ENCODE measurements around the gene SRCIN1. TPM values are rescaled to one million over a fixed set of nuclear protein-coding genes. Genes with fewer than 3 reads are reported as not detected.

Gene SRCIN1
- total and polyA plus RNA-seq, 7 experiments from 2014 or later = 0.15 to 0.40 (median 0.23) TPM; not detected in 3

DNA sequence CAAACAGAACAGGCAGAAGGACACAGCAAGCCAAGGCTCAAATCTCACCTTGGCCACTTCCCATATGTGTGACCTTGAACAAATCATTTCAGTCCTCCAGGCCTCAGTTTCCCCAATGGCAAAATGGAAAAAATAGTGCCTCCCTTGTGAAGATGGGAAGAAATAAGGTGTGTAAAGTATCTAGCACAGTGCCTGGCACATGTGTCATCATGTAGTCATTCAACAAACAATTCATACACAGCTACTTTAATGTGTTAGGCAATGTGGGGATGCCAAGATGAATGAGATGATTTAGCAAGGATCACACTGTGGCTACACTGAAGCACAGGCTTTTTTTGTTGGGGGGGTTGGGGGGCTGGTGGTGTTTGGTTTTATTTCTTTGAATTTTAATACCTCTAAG, 13.3 kb downstream of the SRCIN1 start:
- H3K4me1 Mint-ChIP-seq = peaks cover 8 to 45% (median 21%) of the 10 kb centered on the region in 7 donors
- no peak overlapping the region for H3K4me3 Mint-ChIP-seq
- H3K36me3 ChIP-seq (ENCODE audit: control insufficient read depth in 2 of 3, insufficient read depth in 3 of 3, low read length in 3 of 3) = no peaks in the 10 kb centered on the region
- intact Hi-C loops (cut with micrococcal nuclease) = no loop called here
- H3K27me3 ChIP-seq (ENCODE audit: control insufficient read depth in 2 of 2, insufficient read depth in 2 of 2, low read length in 2 of 2) = peaks cover 4 to 6% of the 10 kb centered on the region in 2 donors
- H3K27ac Mint-ChIP-seq = no peak overlapping the region
- H3K36me3 Mint-ChIP-seq = no peaks in the 10 kb centered on the region
- ATAC-seq (no peak), DNase-seq (no peak)
- H3K4me3 ChIP-seq (ENCODE audit: low read length) = no peak overlapping the region
- no peaks in the 10 kb centered on the region for H3K9me3 ChIP-seq (ENCODE audit: control insufficient read depth in 2 of 3, low read length in 3 of 3)
- H3K9me3 Mint-ChIP-seq = no peaks in the 10 kb centered on the region
- H3K4me1 ChIP-seq (ENCODE audit: control insufficient read depth in 2 of 2, insufficient read depth in 2 of 2, low read length in 2 of 2) = peaks cover 11 to 29% of the 10 kb centered on the region in 2 donors
- CTCF ChIA-PET = no interaction called here
- POLR2A ChIA-PET = no interaction called here
- peaks cover 84 to 97% (median 91%) of the 10 kb centered on the region in 5 donors for H3K27me3 Mint-ChIP-seq
- no peak overlapping the region for H3K27ac ChIP-seq (ENCODE audit: low read depth, low read length)

DNA sequence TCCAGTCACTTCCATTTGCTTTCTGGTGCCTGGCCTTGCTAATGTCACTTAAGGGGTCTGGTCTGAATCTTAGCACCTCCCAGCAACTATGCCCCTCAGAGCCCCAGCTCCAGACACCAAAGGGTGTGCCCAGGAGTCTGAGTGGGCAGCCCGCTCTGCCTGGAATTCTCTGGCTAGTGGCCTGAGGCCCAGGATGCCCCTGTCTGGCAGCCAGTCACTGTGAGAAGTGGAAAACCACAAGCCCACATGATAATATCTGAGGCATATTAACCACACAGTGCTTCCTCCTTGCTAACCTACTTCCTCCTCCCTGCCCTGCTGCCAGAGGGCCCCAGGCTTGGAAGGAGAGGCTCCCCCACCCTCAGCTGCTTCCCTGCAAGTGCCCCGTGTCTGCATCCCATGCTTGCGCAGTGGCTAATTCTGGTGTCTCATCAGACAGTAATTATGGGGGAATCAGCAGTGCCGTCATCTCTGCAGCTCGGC, 14.0 kb downstream of the SRCIN1 start:
- H3K4me3 ChIP-seq (ENCODE audit: low read length) = no peak overlapping the region
- POLR2A ChIA-PET = no interaction called here

DNA sequence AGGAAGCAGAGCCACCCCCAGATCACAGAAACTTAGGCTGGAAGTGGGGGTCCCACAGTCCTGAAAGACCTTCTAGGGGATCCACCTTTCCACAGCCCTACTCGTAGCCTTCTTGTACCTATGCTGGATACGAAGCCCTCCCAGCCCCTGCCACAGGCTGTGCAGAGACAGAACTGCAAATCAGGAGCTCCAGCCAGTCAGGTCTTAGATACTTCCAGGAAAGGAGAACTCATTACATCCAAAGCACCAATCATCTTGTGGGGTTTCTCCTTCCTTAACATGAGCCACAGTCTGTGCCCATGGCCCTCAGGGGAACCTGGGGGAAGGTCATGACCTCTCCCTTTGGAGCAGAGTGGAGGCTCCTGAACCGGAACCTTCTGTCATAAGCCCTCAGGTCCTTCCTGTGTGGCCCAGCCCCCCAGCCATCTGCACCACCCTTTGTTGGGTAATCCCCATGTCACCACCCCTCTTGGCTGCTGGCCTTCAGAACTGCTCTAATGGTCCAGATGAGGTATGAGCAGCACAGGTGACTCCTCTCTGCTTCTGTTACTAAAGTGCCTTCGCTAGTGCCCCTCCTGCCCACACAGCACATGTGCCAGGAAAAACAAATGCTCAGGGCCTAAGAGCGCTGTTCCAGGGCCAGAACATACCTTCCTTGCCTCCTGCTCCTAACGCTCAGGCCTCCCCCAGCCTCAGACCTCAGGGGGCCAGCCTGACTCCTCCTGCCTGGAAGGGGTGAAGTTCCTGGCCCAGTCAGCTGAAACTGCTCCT, 14.6 kb downstream of the SRCIN1 start:
- H3K4me3 ChIP-seq (ENCODE audit: low read length) = no peak overlapping the region
- intact Hi-C loops (cut with micrococcal nuclease) = no loop called here
- peaks cover 6% of the 10 kb centered on the region in 2 donors for H3K27me3 ChIP-seq (ENCODE audit: control insufficient read depth in 2 of 2, insufficient read depth in 2 of 2, low read length in 2 of 2)
- H3K9me3 Mint-ChIP-seq = no peaks in the 10 kb centered on the region
- no peaks in the 10 kb centered on the region for H3K36me3 ChIP-seq (ENCODE audit: control insufficient read depth in 2 of 3, insufficient read depth in 3 of 3, low read length in 3 of 3)
- peak overlapping the region in 1 of 9 donors; percentile 23 for H3K27ac Mint-ChIP-seq
- H3K4me3 Mint-ChIP-seq = peak overlapping the region in 2 of 10 donors; percentile 45 to 47
- peak; percentile 69 for ATAC-seq
- no peaks in the 10 kb centered on the region for H3K36me3 Mint-ChIP-seq
- H3K27me3 Mint-ChIP-seq = peaks cover 81 to 94% (median 85%) of the 10 kb centered on the region in 5 donors
- H3K4me1 ChIP-seq (ENCODE audit: control insufficient read depth in 2 of 2, insufficient read depth in 2 of 2, low read length in 2 of 2) = peaks cover 11 to 29% of the 10 kb centered on the region in 2 donors
- no peak for DNase-seq
- H3K27ac ChIP-seq (ENCODE audit: low read depth, low read length) = no peak overlapping the region
- H3K4me1 Mint-ChIP-seq = peaks cover 8 to 38% (median 21%) of the 10 kb centered on the region in 7 donors
- no peaks in the 10 kb centered on the region for H3K9me3 ChIP-seq (ENCODE audit: control insufficient read depth in 2 of 3, low read length in 3 of 3)
- POLR2A ChIA-PET = no interaction called here
- CTCF ChIA-PET = interaction anchor here (0.7 kb wide), 1 partner anchor 9 kb away, joined by 4 read pairs; no protein-coding TSS in a partner anchor

More for the DNA sequence above, 14.0 kb downstream of the SRCIN1 start:
- DNase-seq (no peak), ATAC-seq (peak; percentile 79)
- H3K4me3 Mint-ChIP-seq = peak overlapping the region in 2 of 10 donors; percentile 45 to 47
- H3K9me3 ChIP-seq (ENCODE audit: control insufficient read depth in 2 of 3, low read length in 3 of 3) = no peaks in the 10 kb centered on the region
- H3K4me1 Mint-ChIP-seq = peaks cover 8 to 40% (median 21%) of the 10 kb centered on the region in 7 donors
- no peaks in the 10 kb centered on the region for H3K36me3 ChIP-seq (ENCODE audit: control insufficient read depth in 2 of 3, insufficient read depth in 3 of 3, low read length in 3 of 3)
- CTCF ChIA-PET = no interaction called here
- intact Hi-C loops (cut with micrococcal nuclease) = no loop called here
- peaks cover 11 to 29% of the 10 kb centered on the region in 2 donors for H3K4me1 ChIP-seq (ENCODE audit: control insufficient read depth in 2 of 2, insufficient read depth in 2 of 2, low read length in 2 of 2)
- H3K27me3 Mint-ChIP-seq = peaks cover 81 to 94% (median 86%) of the 10 kb centered on the region in 5 donors
- no peaks in the 10 kb centered on the region for H3K9me3 Mint-ChIP-seq
- H3K27me3 ChIP-seq (ENCODE audit: control insufficient read depth in 2 of 2, insufficient read depth in 2 of 2, low read length in 2 of 2) = peaks cover 4 to 6% of the 10 kb centered on the region in 2 donors
- H3K36me3 Mint-ChIP-seq = no peaks in the 10 kb centered on the region
- H3K27ac Mint-ChIP-seq = peak overlapping the region in 1 of 9 donors; percentile 23
- no peak overlapping the region for H3K27ac ChIP-seq (ENCODE audit: low read depth, low read length)

DNA sequence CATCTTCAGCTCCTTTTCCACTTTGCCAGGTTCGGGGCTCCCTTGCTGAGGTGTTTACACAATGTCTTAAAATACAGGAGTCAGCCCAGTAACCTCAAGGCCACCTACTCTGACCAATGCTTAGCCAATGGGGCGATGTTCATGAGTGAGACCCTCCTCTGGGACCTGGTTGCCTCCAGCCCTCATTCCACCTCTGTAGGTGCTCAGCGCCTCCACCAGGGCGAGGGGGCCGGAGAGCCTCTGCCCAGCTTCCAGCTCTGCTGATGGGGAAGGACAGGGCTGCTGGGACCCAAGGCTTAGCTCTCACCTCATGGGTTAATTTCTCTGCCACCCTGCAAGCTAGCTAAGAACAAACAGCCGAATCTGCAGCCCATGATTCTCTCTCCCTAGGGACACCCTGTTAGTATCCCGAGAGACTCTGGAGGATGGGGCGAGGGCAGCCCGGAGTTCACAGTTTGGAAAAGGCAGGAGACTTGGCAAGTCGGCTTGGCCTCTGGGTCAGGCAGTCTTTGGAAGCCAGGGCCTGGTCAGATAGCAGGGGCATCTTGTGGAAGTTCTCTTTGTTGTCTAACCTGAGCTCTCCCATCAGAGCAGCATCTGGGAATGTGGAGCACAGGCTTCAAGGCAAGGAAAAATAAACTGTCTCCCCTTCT, 16.2 kb downstream of the SRCIN1 start:
- H3K36me3 ChIP-seq (ENCODE audit: control insufficient read depth in 2 of 3, insufficient read depth in 3 of 3, low read length in 3 of 3) = no peaks in the 10 kb centered on the region
- H3K4me1 ChIP-seq (ENCODE audit: control insufficient read depth in 2 of 2, insufficient read depth in 2 of 2, low read length in 2 of 2) = peaks cover 11 to 34% of the 10 kb centered on the region in 2 donors
- no peaks in the 10 kb centered on the region for H3K9me3 ChIP-seq (ENCODE audit: control insufficient read depth in 2 of 3, low read length in 3 of 3)
- no peak overlapping the region for H3K4me3 ChIP-seq (ENCODE audit: low read length)
- ATAC-seq (no peak), DNase-seq (no peak)
- H3K27ac Mint-ChIP-seq = no peak overlapping the region
- H3K4me1 Mint-ChIP-seq = peaks cover 8 to 40% (median 23%) of the 10 kb centered on the region in 7 donors
- POLR2A ChIA-PET = no interaction called here
- H3K9me3 Mint-ChIP-seq = no peaks in the 10 kb centered on the region
- H3K27me3 Mint-ChIP-seq = peaks cover 82 to 92% (median 85%) of the 10 kb centered on the region in 5 donors
- CTCF ChIA-PET = interaction anchor here (0.7 to 1.2 kb wide), 2 partner anchors 32 to 187 kb away, joined by 3 read pairs; no protein-coding TSS in a partner anchor
- intact Hi-C loops (cut with micrococcal nuclease) = no loop called here
- H3K4me3 Mint-ChIP-seq = no peak overlapping the region
- peaks cover 6 to 11% of the 10 kb centered on the region in 2 donors for H3K27me3 ChIP-seq (ENCODE audit: control insufficient read depth in 2 of 2, insufficient read depth in 2 of 2, low read length in 2 of 2)
- H3K27ac ChIP-seq (ENCODE audit: low read depth, low read length) = no peak overlapping the region
- no peaks in the 10 kb centered on the region for H3K36me3 Mint-ChIP-seq

DNA sequence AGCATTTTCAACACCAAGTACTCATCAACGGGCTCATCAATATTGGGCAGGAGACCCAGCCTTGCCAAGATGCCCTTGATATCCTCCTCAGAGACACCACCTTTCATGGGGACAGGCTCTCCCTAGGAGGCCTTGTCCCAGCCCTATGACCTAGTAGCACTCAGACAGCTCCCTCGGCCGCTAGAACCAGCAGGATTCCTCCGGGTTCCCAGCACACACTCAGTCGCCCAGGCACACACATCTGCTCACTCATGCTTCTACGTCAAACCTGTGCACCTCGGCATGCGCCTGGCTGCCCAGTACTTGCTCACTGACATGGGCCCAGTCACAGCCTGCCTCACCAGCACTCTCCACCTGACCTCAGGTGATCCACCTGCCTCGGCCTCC, 17.0 kb downstream of the SRCIN1 start:
- Mint-ChIP-seq H3K4me1 (peaks cover 8 to 46% (median 27%) of the 10 kb centered on the region in 7 donors), H3K27me3 (peaks cover 79 to 94% (median 84%) of the 10 kb centered on the region in 5 donors), H3K4me3 (no peak overlapping the region), H3K9me3 (no peaks in the 10 kb centered on the region), H3K27ac (peak overlapping the region in 1 of 9 donors; percentile 25), H3K36me3 (no peaks in the 10 kb centered on the region)
- ChIA-PET CTCF (interaction anchor here (0.5 to 1.2 kb wide), 2 partner anchors 31 to 682 kb away, joined by 3 to 6 read pairs; no protein-coding TSS in a partner anchor), POLR2A (no interaction called here)
- no peak overlapping the region for H3K4me3 ChIP-seq (ENCODE audit: low read length)
- peaks cover 11 to 36% of the 10 kb centered on the region in 2 donors for H3K4me1 ChIP-seq (ENCODE audit: control insufficient read depth in 2 of 2, insufficient read depth in 2 of 2, low read length in 2 of 2)
- ATAC-seq (no peak), DNase-seq (no peak)
- no peaks in the 10 kb centered on the region for H3K9me3 ChIP-seq (ENCODE audit: control insufficient read depth in 2 of 3, low read length in 3 of 3)
- intact Hi-C loops (cut with micrococcal nuclease) = no loop called here
- H3K36me3 ChIP-seq (ENCODE audit: control insufficient read depth in 2 of 3, insufficient read depth in 3 of 3, low read length in 3 of 3) = no peaks in the 10 kb centered on the region
- peaks cover 6 to 11% of the 10 kb centered on the region in 2 donors for H3K27me3 ChIP-seq (ENCODE audit: control insufficient read depth in 2 of 2, insufficient read depth in 2 of 2, low read length in 2 of 2)
- H3K27ac ChIP-seq (ENCODE audit: low read depth, low read length) = no peak overlapping the region

DNA sequence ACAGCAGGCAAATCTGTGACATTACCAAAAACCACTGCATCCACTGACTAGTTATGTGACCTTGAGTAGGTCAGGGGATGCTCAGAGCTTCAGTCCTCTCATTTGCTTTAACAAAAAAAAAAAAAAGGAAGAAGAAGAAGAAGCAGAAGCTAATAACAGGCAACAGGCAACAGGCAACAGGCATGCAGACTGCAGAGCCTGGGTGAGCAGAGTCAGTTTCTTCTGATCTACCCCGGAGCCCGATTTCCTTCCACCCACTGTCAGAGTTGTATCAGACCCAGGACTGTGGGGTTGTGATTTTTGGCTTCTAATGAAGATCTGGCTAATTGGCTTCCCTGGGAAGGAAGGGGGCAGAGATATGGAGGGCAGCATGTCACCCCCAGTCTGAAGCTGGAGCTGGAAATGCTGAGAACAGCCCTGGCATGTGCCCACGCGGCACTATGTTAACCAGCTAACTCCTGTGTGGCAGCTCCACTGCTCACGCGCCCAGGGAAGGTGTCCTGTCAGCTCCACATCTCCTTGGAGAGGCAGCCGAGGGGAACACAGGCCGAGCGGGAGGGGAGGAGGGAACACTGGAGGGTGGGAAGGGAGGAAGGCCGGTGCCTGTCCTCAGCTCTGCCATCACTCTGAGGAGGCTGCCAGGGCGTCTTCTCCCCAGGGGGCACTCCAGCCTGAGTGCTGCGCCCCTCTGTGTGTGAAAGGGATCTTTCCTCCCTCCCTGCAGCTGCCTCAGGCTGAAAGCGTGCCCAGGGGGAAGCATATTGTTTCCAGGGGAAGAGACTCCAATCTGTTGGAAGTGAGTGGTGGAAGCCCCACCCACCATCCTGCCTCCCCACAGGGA, 17.6 kb downstream of the SRCIN1 start:
- Mint-ChIP-seq H3K27me3 (peaks cover 76 to 92% (median 80%) of the 10 kb centered on the region in 5 donors), H3K36me3 (no peaks in the 10 kb centered on the region), H3K9me3 (no peaks in the 10 kb centered on the region), H3K27ac (peak overlapping the region in 1 of 9 donors; percentile 51), H3K4me3 (no peak overlapping the region), H3K4me1 (peaks cover 8 to 43% (median 27%) of the 10 kb centered on the region in 7 donors)
- no peak overlapping the region for H3K27ac ChIP-seq (ENCODE audit: low read depth, low read length)
- H3K4me3 ChIP-seq (ENCODE audit: low read length) = no peak overlapping the region
- ChIA-PET POLR2A (no interaction called here), CTCF (interaction anchor here (0.5 to 1.1 kb wide), 3 partner anchors 30 to 683 kb away, joined by 3 to 6 read pairs (median 4); no protein-coding TSS in a partner anchor)
- no peaks in the 10 kb centered on the region for H3K9me3 ChIP-seq (ENCODE audit: control insufficient read depth in 2 of 3, low read length in 3 of 3)
- no peak for ATAC-seq
- intact Hi-C loops (cut with micrococcal nuclease) = no loop called here
- peaks cover 1 to 7% of the 10 kb centered on the region in 2 donors for H3K27me3 ChIP-seq (ENCODE audit: control insufficient read depth in 2 of 2, insufficient read depth in 2 of 2, low read length in 2 of 2)
- DNase-seq = no peak
- peaks cover 11 to 35% of the 10 kb centered on the region in 2 donors for H3K4me1 ChIP-seq (ENCODE audit: control insufficient read depth in 2 of 2, insufficient read depth in 2 of 2, low read length in 2 of 2)
- no peaks in the 10 kb centered on the region for H3K36me3 ChIP-seq (ENCODE audit: control insufficient read depth in 2 of 3, insufficient read depth in 3 of 3, low read length in 3 of 3)

Measured in naive thymus-derived CD4-positive, alpha-beta T cell (primary cell).